Fibroblast of lung (primary cell): ENCODE results near the gene PKN1.

Source experiments
- EZH2 ChIP-seq: IDR thresholded peaks from 2 replicates; pipeline ENCODE4 v1.5.1; 2012; ENCODE audit warnings: low read length, control low read depth, mild to moderate bottlenecking; ENCODE audit errors: missing control alignments
- TF ChIP-seq, protein P1 (sequence below), 2 donors: IDR thresholded peaks in 1 of 2; conservative IDR thresholded peaks in 1 of 2; 1 replicate in 1 of 2; 2 replicates in 1 of 2; pipeline ENCODE4 v1.5.1; 2011 to 2012; ENCODE audit warnings: low read length in 2 of 2, control low read depth in 1 of 2, inconsistent platforms in 1 of 2, low read depth in 1 of 2, mild to moderate bottlenecking in 1 of 2

DNA sequence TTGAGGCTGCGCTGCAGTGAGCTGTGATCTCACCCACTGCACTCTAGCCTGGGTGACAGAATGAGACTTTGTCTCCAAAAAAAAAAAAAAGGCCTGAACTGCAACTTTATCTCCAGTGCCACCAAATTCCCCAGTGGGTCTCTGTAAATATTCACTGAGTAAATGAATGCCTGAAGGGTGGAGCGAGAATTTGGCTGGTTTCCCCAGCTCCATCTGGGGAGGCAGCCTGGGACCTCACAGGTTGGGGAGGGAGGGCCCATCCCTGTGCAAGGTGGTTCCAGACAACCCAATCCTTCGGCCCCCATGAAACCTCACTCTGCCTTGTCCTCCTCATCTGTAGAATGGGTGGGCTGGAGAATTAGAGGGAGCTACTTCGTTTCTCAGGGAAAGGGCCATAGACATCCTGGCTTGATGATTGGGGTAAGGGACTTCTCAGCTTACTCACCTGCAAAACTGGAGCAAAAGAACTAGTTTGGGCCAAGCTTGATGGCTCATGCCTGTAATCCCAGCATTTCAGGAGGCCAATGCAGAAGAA lies 4.2 kb upstream of the PKN1 start:
- TF ChIP-seq, protein P1, sequence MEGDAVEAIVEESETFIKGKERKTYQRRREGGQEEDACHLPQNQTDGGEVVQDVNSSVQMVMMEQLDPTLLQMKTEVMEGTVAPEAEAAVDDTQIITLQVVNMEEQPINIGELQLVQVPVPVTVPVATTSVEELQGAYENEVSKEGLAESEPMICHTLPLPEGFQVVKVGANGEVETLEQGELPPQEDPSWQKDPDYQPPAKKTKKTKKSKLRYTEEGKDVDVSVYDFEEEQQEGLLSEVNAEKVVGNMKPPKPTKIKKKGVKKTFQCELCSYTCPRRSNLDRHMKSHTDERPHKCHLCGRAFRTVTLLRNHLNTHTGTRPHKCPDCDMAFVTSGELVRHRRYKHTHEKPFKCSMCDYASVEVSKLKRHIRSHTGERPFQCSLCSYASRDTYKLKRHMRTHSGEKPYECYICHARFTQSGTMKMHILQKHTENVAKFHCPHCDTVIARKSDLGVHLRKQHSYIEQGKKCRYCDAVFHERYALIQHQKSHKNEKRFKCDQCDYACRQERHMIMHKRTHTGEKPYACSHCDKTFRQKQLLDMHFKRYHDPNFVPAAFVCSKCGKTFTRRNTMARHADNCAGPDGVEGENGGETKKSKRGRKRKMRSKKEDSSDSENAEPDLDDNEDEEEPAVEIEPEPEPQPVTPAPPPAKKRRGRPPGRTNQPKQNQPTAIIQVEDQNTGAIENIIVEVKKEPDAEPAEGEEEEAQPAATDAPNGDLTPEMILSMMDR (conservative IDR thresholded peaks at IDR 0.05 in 1 of 2, IDR thresholded peaks at IDR 0.05 in 1 of 2; ENCODE audit: low read depth in 1 of 2, low read length in 2 of 2), result no peak
- TF ChIP-seq EZH2, result no peak
